Measurements from ENCODE around the gene NBEA.

Gene NBEA

DNA sequence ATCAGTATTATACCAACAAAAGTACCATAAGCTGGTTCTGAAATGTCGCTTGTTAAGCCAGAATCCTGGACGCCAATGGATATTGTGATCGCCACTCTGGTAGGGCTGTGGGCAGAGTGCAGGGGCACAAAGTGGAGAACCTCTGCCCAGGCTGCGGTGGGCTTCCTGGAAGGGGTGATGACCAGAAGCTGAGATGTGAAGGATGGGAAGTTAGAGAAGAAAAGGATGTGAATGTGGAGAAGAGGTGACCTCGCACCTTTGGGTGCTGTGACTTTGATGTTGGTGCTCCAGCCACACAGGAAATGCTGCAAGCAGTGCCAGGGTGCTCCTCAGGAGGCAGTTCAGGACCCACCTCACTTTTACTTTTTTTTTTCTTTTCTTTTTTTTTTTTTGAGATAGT lies 742.4 kb downstream of the NBEA start:
- TF ChIP-seq, protein P1, sequence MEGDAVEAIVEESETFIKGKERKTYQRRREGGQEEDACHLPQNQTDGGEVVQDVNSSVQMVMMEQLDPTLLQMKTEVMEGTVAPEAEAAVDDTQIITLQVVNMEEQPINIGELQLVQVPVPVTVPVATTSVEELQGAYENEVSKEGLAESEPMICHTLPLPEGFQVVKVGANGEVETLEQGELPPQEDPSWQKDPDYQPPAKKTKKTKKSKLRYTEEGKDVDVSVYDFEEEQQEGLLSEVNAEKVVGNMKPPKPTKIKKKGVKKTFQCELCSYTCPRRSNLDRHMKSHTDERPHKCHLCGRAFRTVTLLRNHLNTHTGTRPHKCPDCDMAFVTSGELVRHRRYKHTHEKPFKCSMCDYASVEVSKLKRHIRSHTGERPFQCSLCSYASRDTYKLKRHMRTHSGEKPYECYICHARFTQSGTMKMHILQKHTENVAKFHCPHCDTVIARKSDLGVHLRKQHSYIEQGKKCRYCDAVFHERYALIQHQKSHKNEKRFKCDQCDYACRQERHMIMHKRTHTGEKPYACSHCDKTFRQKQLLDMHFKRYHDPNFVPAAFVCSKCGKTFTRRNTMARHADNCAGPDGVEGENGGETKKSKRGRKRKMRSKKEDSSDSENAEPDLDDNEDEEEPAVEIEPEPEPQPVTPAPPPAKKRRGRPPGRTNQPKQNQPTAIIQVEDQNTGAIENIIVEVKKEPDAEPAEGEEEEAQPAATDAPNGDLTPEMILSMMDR (IDR thresholded peaks at IDR 0.05; ENCODE audit: insufficient read depth, low read depth, low read length, missing control alignments): no peak
- no peak for DNase-seq (ENCODE audit: low read depth)
- no peak overlapping the region for H3K4me3 ChIP-seq (ENCODE audit: low read length)

DNA sequence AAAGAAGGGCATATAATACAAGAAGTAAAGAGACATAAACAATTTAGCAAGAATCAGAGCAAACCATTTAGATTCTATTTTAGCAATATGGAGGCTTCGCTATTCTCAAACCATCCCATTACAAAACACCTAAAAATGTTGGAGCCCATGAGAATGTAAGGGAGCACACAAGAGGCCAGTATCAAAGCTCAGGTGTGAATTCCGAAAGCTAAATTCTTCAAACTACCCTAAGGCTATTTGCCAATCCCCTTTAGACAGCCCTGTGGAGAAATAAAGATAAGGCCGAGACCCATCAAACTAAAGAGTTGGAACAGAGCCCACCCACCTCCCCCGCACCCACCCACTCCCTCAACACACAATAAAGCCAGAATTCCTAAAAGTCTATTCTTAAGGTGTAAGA lies 745.3 kb downstream of the NBEA start:
- no peak for DNase-seq (ENCODE audit: low read depth)
- TF ChIP-seq, protein P1 (IDR thresholded peaks at IDR 0.05; ENCODE audit: insufficient read depth, low read depth, low read length, missing control alignments): no peak
- no peak overlapping the region for H3K4me3 ChIP-seq (ENCODE audit: low read length)

DNA sequence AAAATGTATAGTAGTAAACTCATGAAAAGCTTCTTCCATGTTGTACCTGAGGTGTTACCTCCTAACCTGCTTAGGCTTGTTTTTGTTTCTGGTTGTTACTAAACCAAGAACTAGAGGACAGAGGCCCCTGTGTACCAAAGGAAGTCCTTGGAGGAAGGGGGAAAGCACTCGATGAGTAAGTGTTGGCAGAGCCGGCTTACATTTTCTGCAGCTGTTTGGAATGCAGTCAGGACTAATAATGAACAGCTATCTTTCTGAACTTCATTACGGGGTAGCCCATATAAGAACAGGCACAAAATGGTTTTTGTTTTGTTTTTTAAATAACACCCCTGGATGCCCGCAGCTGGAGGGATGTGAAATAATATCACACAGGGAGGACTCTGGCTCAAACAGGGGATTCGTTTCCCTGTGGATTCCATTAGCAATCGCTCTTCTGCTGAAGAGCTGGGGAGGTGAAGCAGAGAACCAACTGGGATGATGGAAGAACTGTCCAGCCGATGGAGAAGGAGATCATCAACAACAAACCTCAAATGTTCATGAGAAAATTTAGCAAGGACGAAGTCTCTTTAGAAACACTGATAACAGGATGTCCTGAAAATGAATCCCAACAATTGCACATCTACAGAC lies 748.6 kb downstream of the NBEA start:
- H3K4me3 ChIP-seq (ENCODE audit: low read length): no peak overlapping the region
- TF ChIP-seq, protein P1 (IDR thresholded peaks at IDR 0.05; ENCODE audit: insufficient read depth, low read depth, low read length, missing control alignments): no peak
- DNase-seq (ENCODE audit: low read depth): peak; percentile 78

DNA sequence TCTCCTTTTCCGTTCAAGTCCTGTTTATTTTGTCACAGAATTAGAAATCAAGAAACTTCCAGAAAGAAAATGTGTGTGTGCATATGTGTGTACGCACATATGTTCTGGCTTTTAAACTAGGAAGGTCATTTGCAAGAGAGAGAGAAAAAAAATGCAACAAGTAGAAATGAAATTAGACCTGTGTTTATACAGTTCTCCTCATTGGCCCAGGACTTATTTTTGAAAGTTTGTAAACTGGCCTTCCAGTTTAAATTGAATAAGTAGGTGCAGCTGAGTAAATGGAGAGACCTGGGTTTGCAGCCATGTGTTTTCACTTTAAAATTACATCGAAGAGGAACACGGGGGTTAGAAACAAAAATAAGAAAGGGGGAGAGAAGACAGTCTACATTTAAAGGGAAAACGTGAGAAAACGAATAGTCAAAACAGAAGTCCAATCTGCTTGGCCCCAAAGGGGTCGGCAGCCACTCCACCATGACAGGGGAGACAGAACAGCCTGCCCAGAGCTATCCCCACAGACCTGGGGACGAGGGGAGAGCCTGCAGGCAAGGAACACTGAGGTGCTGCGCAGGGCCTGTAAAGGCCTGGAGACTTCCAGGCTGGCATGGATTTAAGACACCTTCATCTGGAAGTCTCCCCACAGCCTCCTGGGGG lies 751.2 kb downstream of the NBEA start:
- TF ChIP-seq, protein P1 (IDR thresholded peaks at IDR 0.05; ENCODE audit: insufficient read depth, low read depth, low read length, missing control alignments): no peak
- DNase-seq (ENCODE audit: low read depth): no peak
- H3K4me3 ChIP-seq (ENCODE audit: low read length): no peak overlapping the region

DNA sequence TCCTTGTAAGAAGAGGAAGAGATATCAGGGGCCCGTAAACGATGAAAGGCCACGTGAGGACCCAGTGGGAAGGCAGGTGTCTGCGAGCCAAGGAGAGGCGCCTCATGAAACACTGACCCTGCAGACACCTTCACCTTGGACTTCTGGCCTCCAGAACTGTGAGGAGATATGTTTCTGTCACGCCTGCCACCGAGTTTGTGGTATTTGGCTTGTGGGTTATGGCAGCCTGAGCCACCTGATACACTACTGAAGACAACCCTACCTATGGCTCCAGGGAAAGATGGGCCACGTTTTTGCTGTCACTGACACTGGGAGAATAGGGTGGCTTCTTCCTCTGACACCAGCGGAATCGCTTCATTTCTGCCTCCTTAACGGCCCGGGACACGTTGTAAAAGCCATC lies 752.0 kb downstream of the NBEA start:
- no peak for DNase-seq (ENCODE audit: low read depth)
- H3K4me3 ChIP-seq (ENCODE audit: low read length): no peak overlapping the region
- TF ChIP-seq, protein P1 (IDR thresholded peaks at IDR 0.05; ENCODE audit: insufficient read depth, low read depth, low read length, missing control alignments): no peak

DNA sequence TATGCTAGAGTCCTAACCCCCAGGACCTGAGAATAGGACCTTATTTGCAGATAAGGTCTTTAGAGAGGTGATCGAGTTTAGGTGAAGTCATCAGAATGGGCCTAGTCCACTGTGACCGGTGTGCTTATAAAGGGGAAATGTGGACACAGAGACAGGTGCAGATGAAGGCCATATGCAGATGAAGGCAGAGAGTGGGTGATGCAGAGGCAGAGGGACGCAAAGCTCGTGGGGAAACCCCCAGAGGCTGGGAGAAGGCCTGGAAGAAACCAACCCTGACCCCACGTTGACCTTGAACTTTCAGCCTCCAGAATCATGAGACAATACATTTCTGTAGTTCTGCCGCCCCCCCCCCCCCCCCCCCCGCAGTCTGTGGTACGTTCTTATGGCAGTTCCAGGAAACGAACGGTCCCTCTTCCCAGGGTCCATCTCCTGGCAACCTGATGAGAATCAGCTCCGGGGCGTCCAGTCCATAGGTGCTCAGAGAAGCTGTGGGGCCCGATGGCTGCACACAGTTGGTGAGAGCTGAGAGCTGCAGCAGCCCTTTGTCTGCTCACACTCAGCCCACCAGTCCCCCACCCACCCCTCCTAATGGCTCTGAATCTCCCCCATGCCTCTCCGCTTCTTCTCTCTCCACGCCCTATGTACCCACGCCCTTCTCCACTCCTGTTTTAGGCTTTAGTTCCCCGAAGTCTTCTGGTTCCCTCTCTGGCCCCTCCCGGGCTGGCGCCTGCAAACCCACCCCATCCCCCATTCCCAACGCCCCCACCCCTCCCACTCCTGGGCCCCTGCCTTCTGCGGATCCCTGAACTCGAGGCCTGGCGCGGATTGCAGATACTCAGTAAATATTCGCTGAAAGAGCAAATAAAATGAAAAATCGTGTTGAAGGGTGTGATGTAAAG lies 752.7 kb downstream of the NBEA start:
- TF ChIP-seq, protein P1 (IDR thresholded peaks at IDR 0.05; ENCODE audit: insufficient read depth, low read depth, low read length, missing control alignments): no peak
- DNase-seq (ENCODE audit: low read depth): no peak
- no peak overlapping the region for H3K4me3 ChIP-seq (ENCODE audit: low read length)

Measured in epithelial cell of esophagus (primary cell).